Fibroblast of mammary gland (primary cell): Measurements from ENCODE around the gene RASGRP2.

ENCODE experiments used
- DNase-seq: peaks from one replicate; pipeline ENCODE4 v3.0.0-alpha.2; 2010; ENCODE audit warnings: low read depth
- H3K4me3 ChIP-seq: 2 replicates; pipeline ENCODE4 v1.5.1; 2011; ENCODE audit warnings: low read depth, mild to moderate bottlenecking, low read length, moderate library complexity; ENCODE audit not compliant: control insufficient read depth
- CTCF ChIP-seq: conservative IDR thresholded peaks from 2 replicates; pipeline ENCODE4 v1.5.1; 2011; ENCODE audit warnings: low read depth, low read length, inconsistent platforms; ENCODE audit not compliant: control insufficient read depth, insufficient read depth

The RASGRP2 gene

DNA sequence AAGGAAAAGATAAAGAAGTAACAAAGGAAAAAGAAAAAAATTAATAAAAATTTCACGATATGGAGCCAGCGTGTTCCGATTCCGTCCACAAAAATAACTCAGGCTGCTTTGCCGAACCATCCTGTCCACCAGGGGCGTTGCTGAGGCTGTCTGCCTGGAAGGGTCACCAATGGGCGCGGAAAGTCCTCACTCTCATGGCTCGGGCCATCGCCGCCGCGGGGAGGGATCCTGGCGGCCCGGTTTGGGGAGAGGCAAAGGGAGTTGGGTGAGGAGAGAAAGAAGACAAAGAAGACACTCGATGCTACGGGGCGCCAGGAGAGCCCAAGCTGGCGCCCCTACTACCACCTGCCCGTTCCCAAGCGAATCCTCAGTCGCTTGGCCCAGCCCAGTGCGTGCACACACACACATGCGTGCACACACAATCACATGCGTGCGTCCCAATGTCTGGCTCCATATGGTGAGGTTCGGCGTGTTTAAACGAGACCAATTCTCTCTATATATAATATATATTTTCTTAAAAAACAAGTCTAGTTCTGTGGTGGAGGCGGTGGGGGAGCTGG lies 21.4 kb upstream of the RASGRP2 start:
- DNase-seq, result no peak
- TF ChIP-seq CTCF, result peak; percentile 28
- no peak overlapping the region for H3K4me3 ChIP-seq

GRCh38 chr11:64764753-64765152 lies 20.8 kb upstream of the RASGRP2 start:
- no peak for TF ChIP-seq CTCF
- no peak for DNase-seq
- H3K4me3 ChIP-seq, result no peak overlapping the region

DNA sequence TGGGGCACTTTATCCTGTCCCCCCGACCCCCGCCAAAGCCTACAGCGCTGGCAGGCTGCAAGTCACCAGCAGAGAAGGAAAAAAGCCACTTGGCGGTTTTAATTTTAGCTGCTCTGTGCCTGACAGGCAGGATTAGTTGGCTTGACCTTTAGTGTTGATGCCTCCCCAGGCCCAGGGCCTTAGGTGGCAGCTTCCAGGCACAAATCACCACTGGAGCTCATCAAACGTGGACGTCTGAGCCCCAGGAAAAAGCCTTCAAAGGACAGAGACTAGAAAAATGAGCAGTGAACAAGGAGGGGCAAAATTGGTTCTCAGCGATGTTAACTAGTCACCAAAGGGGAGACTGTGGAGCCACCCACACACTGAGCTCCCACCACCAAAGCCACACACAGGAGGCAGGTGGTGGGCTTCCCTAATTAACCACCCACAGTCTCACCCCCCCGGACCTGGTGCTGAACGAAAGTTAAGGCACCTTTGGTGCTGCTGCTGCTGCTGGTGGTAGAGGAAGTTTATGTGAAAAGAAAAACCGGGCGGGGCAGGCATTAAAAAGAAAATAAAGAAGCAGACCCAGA lies 20.2 kb upstream of the RASGRP2 start:
- H3K4me3 ChIP-seq, result no peak overlapping the region
- no peak for TF ChIP-seq CTCF
- DNase-seq, result no peak

GRCh38 chr11:64763526-64764039 lies 19.6 kb upstream of the RASGRP2 start:
- no peak for TF ChIP-seq CTCF
- DNase-seq, result no peak
- no peak overlapping the region for H3K4me3 ChIP-seq

GRCh38 chr11:64762674-64763525 lies 19.0 kb upstream of the RASGRP2 start:
- no peak overlapping the region for H3K4me3 ChIP-seq
- no peak for TF ChIP-seq CTCF

GRCh38 chr11:64762277-64762673 lies 18.3 kb upstream of the RASGRP2 start:
- no peak overlapping the region for H3K4me3 ChIP-seq
- no peak for DNase-seq
- no peak for TF ChIP-seq CTCF

More at GRCh38 chr11:64762674-64763525, 19.0 kb upstream of the RASGRP2 start:
- peak; percentile 54 for DNase-seq
